Superior temporal gyrus (tissue), 1 donor: ENCODE results near the gene UCHL5.

ENCODE experiments used
- DNase-seq: peaks from one replicate; pipeline ENCODE4 v3.0.0-alpha.2; 2016; ENCODE audit errors: extremely low spot score

UCHL5 gene

DNA sequence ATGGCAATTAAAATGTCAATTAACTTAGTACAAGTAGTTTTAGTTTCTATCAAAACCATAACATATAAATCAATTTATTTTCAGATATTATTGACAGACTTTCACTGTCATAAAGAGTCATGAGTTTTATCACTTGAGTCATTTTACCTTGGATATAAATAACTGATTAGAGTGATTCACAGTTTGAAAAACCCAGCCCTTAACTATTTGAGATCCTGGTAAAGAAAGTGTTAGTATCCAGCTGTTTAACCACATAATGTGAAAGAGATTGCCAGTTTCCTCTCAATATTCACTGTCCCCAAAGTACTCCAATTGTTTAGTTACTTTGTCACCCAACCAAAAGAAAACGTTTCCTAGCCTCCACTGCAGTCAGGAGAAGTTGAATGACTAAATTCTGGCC is 91.3 kb downstream of the UCHL5 start:
- no peak for DNase-seq

GRCh38 chr1:192967211-192967877 is 91.8 kb downstream of the UCHL5 start:
- DNase-seq, result no peak

DNA sequence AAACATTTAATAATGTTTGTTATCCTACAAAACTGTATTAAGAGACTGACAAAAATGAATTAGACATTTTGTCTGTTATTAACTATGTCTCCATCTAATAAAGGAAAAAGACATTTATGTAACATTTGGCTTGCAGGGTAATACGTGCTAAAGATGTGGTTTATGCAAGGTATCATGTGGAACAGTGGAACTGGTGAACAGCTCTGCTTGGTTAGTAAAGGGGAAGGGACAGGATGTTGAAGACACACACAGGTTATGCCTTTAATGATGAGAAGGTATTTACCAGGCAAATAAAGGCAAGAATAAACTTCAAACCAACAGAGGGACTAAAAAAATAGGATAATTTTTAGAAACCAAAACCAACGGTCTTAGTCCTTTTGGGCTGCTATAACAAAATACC is 93.1 kb downstream of the UCHL5 start:
- DNase-seq, result no peak

DNA sequence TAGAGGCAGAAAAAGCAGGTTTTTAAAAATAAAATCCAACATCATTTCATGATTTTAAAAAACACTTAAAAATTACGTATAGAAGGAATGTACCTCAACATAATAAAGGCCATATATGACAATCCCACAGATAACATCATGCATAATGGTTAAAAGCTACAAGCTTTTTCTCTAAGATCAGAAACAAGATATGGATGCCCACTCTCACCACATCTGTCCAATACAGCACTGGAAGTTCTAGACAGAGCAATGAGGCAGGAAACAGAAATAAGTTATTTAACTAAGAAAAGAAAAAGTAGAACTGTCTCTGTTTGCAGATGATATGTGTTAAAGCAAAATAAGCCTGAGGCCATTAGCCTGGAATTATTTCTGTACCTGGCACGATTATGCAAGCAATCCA is 96.3 kb downstream of the UCHL5 start:
- DNase-seq, result no peak
